Esophagus muscularis mucosa (tissue), 4 donors: Measurements from ENCODE around the gene OAS2.

Experiments used
- CTCF ChIP-seq, 3 experiments: fragments of 200-600 bp in 2 of 3; fragments of 450-650 bp in 1 of 3; sonication (generic) in 2 of 3; IDR thresholded peaks; one replicate each; pipeline ENCODE4 v1.5.1; 2017 to 2019; ENCODE audit warnings: antibody characterized with exemption in 3 of 3, mild to moderate bottlenecking in 2 of 3, moderate library complexity in 1 of 3
- EP300 ChIP-seq: sonication (generic); formaldehyde crosslinking; IDR thresholded peaks from one replicate; pipeline ENCODE4 v1.6.1; 2017; ENCODE audit warnings: antibody characterized with exemption
- POLR2AphosphoS5 ChIP-seq, 2 donors: sonication (generic); formaldehyde crosslinking; IDR thresholded peaks; one replicate each; pipeline ENCODE4 v1.6.1; 2017; ENCODE audit warnings: antibody characterized with exemption in 2 of 2

- TF ChIP-seq POLR2AphosphoS5 (IDR thresholded peaks at IDR 0.05) (no peak), CTCF (IDR thresholded peaks at IDR 0.05) (no peak), EP300 (no peak)
Measured at GRCh38 chr12:113010701-113011100, 32.4 kb downstream of the OAS2 start.
